NCI-H2081 treated with DMSO at 0.1 percent for 48 hours (cell line): ENCODE measurements around the gene HTRA3.

ENCODE experiments used
- DNase-seq: peaks from one replicate; lab custom pipeline; 2025; lab: John Stamatoyannopoulos, UW

The HTRA3 gene

DNA sequence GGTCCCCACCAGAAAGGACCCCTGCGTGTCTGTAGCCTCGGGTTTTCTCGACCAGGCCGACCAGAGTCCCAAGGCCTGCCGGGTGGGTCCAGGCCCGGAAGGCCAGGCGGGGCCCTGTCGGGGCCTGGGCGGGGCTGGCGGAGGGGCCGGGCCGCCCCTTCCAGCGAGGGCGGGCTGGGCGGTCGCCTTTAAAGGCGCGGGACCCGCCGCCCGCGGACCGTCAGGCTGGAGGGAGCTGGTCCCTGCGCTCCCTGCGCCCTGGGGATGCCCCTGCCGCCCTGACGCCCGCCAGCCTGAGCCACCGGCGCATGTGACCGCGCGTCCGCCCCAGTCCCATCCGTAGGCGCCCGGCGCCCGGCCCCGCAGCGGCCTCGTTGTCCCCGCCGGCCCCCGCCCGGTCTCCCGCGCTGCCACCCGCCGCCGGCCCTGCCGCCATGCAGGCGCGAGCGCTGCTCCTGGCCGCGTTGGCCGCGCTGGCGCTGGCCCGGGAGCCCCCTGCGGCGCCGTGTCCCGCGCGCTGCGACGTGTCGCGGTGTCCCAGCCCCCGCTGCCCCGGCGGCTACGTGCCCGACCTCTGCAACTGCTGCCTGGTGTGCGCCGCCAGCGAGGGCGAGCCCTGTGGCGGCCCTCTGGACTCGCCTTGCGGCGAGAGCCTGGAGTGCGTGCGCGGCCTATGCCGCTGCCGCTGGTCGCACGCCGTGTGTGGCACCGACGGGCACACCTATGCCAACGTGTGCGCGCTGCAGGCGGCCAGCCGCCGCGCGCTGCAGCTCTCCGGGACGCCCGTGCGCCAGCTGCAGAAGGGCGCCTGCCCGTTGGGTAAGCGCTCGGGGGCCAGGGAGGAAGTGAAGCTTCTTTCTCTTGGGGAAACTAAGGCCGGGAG lies at the start of gene HTRA3:
Gene HTRA3, plus strand, starts transcription at position 220 of the 883 bp plus-strand sequence. Its CDS starts 215 bp downstream, at position 435.
- DNase-seq: no peak

- no peak for DNase-seq
Measured at GRCh38 chr4:8220661-8221450, 48.7 kb upstream of the HTRA3 start.

DNA sequence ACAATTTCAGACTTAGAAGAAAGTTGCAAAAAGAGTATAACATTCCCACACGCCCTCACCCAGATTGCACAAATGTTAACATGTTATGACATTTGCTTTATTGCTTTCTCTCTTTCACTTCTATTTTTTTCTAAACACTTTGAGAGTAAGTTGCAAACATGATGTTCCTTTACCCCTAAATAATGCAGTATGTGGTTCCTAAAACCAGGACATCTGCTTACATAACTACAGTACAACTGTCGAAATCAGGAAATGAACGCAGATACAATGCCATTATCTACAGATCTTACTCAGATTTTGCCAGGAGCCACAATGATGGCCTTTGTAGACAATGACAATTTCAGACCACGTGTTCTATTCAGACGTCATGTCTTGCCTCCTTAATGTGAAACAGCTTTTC lies 48.1 kb upstream of the HTRA3 start:
- no peak for DNase-seq

DNA sequence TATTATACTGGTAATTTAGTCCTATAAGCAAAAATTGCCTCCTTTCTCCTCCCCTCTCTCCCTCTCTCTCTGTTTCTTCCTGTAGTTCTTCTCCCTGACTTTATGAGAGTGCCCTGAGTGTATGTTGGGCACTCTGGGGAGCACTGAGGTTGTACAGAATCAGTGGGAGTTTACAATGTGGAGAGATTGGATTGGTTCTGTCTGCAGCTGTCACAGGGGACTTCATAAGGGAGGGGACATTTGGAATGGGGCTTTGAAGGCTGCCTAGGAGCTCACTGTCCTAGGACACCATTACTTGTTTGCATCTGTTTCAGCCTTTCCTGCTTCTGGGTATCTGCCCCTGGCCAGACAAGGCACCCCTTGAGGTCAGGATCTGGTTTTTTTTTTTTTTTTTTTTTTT lies 47.6 kb upstream of the HTRA3 start:
- DNase-seq: no peak

- DNase-seq: no peak
Measured at GRCh38 chr4:8222609-8223388, 46.8 kb upstream of the HTRA3 start.

DNA sequence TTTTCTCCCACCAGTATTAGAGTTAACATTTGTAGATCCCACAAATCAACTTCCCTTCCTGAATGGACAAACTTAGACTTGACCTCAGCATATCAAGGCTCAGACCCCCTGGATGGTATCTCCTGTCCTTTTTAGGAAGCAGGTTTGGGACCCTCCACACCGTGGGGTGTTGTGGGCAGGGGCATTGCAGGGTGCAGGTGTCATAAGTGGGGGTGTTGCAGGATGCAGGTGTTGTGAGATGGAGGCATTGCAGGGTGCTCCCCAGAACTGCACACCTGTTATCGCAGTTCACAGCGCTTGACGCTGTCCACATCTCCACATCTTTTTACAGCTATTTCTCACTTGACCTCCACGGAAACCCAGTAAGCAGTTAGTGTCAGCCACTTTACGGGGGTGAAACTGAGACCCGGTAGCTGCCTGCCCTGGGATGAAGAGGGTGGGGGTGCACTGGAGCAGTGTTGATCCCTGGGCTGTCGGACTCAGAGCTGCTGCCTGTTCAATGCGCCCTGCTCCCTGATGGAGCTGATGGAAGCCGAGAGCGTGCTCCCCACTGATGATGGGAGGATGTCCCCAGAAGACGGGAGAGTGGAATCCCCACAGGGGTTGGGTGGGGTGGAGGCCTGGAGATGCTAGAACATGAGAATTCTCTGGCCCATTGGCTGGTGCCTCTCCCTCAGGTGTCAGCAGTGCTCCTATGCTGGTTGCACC lies 45.1 kb upstream of the HTRA3 start:
- no peak for DNase-seq

- no peak for DNase-seq
Measured at GRCh38 chr4:8224975-8225625, 44.5 kb upstream of the HTRA3 start.

GRCh38 chr4:8225706-8226443 lies 43.7 kb upstream of the HTRA3 start:
- peak; percentile 72 for DNase-seq

GRCh38 chr4:8227201-8227770 lies 42.3 kb upstream of the HTRA3 start:
- DNase-seq: no peak

DNA sequence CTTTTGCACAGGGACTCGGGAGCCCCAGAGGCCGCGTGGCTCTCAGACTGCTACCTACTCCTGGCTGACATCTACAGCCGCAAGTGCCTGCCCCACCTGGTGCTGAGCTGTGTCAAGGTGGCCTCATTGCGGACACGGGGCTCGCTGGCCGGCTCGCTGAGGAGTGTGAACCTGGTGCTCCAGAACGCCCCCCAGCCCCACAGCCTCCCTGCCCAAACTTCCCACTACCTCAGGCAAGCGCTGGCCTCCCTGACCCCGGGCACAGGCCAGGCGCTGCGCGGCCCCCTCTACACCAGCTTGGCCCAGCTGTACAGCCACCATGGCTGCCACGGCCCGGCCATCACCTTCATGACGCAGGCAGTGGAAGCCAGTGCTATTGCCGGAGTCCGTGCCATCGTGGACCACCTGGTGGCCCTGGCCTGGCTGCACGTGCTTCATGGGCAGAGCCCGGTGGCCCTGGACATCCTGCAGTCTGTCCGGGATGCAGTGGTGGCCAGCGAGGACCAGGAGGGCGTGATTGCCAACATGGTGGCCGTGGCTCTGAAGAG lies 41.7 kb upstream of the HTRA3 start:
- DNase-seq: no peak

DNA sequence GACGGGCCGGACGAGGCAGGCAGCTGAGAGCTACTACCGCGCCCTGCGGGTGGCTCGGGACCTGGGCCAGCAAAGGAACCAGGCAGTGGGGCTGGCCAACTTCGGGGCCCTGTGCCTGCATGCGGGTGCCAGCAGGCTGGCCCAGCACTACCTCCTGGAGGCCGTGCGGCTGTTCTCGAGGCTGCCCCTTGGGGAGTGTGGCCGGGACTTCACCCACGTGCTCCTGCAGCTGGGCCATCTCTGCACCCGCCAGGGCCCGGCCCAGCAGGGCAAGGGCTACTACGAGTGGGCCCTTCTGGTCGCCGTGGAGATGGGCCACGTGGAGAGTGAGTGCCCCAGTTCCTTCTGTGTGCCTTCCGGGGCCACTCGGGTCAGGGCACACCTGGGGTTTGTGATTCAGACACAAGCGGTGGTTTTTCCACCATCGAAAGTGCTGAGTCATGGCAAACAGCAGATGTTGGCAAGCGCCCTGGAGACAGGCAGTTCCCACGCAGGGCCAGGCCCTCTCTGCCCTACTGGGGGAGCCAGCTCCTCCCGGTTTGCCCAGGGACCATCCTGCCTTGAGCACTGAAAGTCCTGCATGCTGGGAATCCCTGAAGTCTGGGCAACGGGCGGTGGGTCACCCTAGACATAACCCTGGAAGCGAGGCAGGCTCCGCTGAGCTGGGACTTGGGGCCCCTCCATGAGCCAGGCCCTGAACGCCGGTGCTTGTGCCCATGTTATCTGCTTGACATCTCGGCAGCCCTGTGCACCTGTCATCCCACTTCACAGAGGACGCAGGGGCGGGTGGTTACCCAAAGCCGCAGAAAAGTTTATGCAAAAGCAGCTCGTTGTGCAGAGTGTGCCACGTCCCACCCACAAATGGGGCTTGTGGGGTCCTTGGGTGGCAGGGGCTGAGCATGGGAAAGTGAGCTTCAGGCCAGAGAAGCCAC lies 41.0 kb upstream of the HTRA3 start:
- DNase-seq: no peak

DNA sequence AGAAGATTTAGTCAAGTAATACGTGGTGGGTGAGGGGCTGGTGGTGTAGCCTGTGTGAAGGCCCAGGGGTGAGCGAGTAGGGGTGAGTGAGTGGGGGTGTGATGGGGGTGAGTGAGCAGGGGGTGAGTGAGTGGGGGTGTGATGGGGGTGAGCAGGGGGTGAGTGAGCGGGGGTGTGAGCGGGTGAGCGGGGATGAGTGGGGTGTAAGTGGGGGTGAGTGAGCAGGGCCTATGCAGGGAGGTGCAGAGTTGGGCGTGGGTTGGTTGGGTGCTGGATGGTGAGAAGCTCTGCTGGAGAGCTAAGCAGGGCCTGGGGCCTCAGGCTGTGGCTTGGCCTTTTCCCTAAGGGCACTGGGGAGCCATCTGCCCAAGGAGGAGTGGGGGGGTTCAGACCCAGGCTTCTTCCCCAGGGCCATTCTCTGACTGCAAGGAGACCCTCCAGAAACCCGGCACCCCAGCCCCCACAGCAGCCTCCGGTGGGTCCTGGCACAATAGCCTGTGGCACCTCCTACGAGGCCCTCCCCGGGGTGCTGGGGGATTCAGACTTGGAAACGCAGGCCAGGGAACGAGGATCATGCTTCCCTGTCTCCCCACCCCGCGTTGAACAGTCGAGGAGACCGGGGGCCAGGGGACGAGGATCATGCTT lies 40.1 kb upstream of the HTRA3 start:
- no peak for DNase-seq

DNA sequence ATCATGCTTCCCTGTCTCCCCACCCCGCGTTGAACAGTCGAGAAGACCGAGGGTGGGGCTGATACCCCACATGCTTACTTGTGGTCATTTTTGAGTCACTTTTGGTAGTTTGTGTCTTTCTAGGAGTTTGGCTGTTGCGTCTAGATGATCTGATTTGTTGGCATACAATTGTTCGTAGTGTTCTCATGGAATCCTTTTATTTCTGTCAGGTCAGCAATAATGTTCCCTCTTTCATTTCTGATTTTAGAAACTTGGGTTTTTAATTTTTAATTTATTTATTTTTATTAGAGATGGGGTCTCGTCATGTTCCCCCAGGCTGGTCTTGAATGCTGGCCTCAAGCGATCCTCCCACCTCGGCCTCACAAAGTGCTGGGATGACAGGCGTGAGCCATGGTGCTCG lies 39.5 kb upstream of the HTRA3 start:
- DNase-seq: no peak

GRCh38 chr4:8230891-8231290 lies 38.7 kb upstream of the HTRA3 start:
- no peak for DNase-seq

GRCh38 chr4:8231551-8232049 lies 38.0 kb upstream of the HTRA3 start:
- DNase-seq: no peak

DNA sequence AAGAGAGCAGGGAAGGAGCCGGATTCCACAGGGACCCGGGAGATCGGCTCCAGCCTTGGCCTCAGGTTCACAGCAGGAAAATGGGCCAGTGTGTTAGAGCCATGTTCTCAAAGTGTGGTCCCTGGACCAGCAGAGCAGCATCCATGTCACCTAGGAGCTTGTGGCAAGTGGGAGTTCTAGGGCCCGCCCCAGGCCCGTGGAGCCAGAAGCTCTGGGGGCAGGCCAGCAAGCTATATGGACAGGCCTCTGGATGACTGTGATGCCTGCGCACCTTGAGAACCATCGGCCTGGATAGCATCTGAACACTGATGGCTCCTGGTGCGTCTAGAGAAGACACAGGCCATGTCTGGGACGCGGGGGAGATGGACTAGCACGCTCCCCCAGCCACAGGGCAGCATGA lies 36.8 kb upstream of the HTRA3 start:
- no peak for DNase-seq

GRCh38 chr4:8233672-8234484 lies 35.7 kb upstream of the HTRA3 start:
- no peak for DNase-seq
